Frontal cortex (tissue), 4 donors: ENCODE data around the gene PDE11A. TPM values are rescaled to one million over a fixed set of nuclear protein-coding genes. Genes with fewer than 3 reads are reported as not detected.
A peak's percentile ranks its signal among the peaks of the same experiment; 100 is the strongest.
"Not testable (repeated sequence)": the region's sequence is repeated elsewhere in the genome, so short reads cannot be mapped to it uniquely, and the experiment has no call there.

ENCODE experiments used
- DNase-seq, 2 donors: peaks; one replicate each; pipeline ENCODE4 v3.0.0; 2012; ENCODE audit warnings: low spot score in 2 of 2
- FAIRE-seq: peaks from 2 replicates; lab custom pipeline; 2012; peaks lifted over from hg19 to GRCh38; lab: Jason Lieb, UNC
- total RNA-seq: library from RNA; depleted of rRNA; stranded (reverse); fragments of >200 nt; gene quantifications from one replicate; pipeline ENCODE4 v1.2.3, GENCODE V29; 2014
- donor health status: control.
- donor health status: control.
- donor health status: control.

Gene PDE11A
- total RNA-seq, 1 donor from 2014 or later: 1.2 TPM

- DNase-seq: no peak
- no peak for FAIRE-seq
Measured at GRCh38 chr2:178076130-178076529, 3.6 kb upstream of the PDE11A start.

- FAIRE-seq (no peak), DNase-seq (no peak)
Measured at GRCh38 chr2:178075006-178075326, 2.4 kb upstream of the PDE11A start.

- FAIRE-seq (no peak), DNase-seq (no peak)
Measured at GRCh38 chr2:178074123-178075005, 1.8 kb upstream of the PDE11A start.

GRCh38 chr2:178072000-178072382 is 586 bp downstream of the PDE11A start:
- DNase-seq: no peak

GRCh38 chr2:178070824-178071223 is 1.8 kb downstream of the PDE11A start:
- no peak for FAIRE-seq
- no peak for DNase-seq

More at GRCh38 chr2:178072000-178072382, 586 bp downstream of the PDE11A start:
- FAIRE-seq: no peak

- FAIRE-seq (no peak), DNase-seq (no peak)
Measured at GRCh38 chr2:178069551-178069950, 3.0 kb downstream of the PDE11A start.

GRCh38 chr2:178068823-178069454 is 3.6 kb downstream of the PDE11A start:
- DNase-seq: no peak
- FAIRE-seq: no peak

DNA sequence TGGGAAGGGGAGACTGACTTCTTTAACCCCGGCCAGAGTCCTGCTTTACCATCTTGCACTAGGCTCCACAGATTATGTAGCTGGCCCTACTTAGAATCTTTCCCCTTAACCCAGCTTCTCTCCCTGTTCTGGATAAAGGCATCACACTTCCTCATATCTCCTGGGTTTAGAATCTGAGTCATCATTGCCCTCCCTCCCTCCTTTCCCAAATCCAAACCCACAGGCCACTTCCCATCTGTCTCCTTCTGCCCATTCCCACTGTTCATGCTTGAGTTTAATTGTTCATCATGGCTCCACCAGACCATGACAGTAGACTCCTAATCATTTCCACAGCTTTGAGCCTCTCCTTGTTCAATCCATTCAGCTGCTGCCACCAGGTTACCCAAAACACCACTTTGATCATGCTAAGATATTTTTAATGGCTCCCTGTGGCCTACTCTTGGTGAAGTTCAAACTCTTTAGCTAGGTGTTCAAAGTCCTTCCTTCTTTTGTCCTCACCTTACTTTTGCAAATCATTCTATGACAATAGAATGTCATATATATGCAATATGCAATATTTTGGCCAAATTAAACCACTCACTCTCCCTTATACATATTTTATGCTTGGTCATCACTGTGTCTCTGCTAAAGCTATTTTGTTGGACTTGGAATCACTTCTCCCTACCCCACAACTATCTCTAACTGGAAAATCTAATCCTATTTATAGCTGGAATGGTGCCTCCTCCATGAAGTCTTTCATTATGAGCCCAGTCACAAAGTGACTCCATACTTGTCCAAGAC is 5.5 kb downstream of the PDE11A start:
- no peak for FAIRE-seq
- DNase-seq: no peak

DNA sequence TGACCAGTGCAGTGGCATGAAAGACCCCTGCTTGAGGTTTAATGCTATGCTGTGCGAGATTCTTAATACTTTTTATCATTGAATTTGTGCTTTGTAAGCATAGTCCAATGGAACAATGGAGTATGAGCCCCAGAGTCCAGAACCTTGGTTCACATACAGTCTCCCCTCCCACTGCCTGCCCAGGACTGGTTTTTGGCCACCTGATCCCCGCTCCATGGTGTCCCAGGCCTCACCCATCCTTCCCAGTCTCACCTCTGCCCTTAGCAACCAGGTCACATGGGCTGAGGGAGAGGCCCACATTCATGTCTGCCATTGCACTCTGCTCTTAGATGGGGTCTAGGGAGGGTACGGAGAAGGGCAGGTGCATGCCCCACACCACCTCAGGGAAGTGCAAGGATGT is 6.3 kb downstream of the PDE11A start:
- no peak for DNase-seq

DNA sequence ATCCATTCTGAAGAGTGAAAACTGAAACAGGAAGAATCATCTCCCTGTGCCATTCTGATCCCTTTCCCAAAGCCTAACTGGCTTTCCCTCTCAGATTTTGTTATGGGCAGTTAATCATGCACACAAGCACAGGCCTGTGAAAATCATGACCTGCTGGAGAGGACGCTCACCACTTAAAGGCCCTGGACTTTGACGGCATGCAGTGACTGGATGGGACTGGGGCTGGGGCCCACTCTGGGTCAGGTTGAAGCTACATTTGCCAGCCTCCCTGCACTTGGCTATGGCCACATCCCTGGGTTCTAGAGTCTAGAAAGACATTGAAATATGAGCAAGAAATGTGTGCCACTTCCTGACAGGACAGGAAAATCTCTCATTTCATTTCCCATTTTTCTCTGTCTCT is 12.9 kb downstream of the PDE11A start:
- DNase-seq (no peak), FAIRE-seq (no peak)

More for the DNA sequence above, 6.3 kb downstream of the PDE11A start:
- FAIRE-seq: no peak

DNA sequence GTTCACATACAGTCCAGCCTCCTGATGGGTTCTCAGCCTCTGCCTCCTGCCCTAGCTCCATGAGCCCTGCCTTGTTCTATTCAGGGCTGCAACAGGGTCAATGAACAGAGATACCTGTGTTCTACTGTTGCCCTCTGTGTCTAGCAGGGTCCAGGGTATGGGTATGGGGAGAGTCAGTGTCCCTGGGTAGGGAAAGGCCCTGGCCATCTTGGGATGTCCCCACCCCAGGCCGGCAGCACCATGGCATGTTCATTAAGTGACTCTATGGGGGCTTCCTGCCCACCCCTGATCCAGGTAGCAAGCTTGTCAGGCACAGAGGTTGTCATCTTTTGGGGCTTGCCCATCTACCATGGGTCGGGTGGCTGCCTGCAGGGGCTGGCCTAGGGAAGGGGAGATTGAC is 13.5 kb downstream of the PDE11A start:
- DNase-seq (no peak), FAIRE-seq (no peak)

- FAIRE-seq (no peak), DNase-seq (no peak)
Measured at GRCh38 chr2:178057179-178057680, 15.3 kb downstream of the PDE11A start.

DNA sequence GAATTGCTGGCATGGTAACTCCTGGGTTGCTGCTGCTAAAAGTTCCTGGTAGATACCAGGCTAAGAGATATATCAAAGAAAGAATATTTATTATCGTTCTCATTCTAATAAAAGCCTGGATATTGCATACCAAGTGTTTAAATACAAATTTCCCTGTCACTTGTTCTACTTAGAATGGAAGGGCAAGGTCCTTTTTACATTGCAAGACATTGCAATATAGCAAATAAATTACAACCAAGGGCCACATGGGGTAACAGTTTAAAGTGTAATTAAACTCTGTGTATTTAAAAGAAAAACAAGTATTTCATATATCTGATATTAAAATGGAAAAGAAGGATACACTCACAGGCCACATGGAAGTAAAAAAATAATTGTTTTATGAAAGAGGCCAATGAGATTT is 16.2 kb downstream of the PDE11A start:
- DNase-seq: no peak
- no peak for FAIRE-seq

DNA sequence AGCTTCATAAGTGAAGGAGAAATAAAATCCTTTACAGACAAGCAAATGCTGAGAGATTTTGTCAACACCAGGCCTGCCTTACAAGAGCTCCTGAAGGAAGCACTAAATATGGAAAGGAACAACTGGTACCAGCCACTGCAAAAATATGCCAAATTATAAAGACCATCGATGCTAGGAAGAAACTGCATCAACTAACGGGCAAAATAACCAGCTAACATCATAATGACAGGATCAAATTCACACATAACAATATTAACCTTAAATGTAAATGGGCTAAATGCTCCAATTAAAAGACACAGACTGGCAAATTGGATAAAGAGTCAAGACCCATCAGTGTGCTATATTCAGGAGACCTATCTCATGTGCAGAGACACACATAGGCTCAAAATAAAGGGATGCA is 21.3 kb downstream of the PDE11A start:
- DNase-seq, FAIRE-seq: not testable (repeated sequence)

DNA sequence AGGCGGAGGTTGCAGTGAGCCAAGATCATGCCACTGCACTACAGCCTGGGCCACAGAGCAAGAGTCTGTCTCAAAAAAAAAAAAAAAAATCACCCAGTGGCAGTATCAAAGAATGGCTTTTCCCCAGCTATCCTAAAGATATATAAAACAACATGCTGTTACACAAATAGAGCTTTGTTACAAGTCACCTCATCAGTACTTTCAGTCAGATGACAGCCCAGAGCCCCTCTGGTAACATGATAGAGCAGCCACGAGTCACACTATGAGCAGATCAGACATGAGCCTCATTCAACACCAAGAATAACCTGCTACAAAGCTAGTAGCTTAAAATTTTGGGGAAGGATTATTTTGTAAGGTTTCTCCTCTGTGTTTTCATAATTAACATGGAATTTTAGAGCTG is 25.2 kb downstream of the PDE11A start:
- FAIRE-seq: no peak

DNA sequence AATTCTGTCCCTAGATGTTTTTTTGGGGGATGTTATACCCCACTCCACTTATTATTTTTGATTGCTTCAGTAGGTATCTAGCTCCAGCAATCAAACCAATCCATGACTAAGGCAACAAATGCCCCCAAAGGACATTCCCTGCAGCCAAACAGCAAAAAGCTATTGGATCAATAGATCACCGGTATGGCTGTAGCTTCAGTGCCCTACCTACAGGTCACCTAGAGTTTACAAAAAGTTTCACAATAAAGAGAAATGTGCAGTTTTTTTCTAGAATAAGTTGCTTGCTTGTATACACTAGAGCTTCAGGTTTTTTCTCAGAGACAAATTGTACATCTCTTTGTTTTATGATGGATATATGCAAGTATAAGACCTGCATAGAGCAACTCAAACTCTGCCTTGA is 27.7 kb downstream of the PDE11A start:
- no peak for DNase-seq
- FAIRE-seq: no peak

More for the DNA sequence above, 25.2 kb downstream of the PDE11A start:
- no peak for DNase-seq

DNA sequence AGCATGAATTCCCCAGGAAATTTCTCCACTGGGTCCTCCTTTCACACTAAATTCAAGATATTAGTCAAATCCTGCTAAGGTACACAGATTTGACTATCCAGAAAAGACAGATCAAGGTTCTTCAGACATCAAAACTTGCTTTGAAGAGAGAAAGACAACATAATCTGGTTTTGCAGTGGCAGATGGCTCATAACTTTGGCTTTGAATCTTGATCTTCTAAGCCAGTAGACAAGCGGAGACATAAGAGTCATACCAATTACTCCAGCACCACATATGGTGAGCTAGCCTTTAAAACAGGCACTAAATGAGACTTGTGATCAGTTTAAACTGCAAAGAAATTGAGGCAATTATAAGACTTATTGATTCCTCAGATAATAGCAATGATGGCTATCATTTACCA is 29.3 kb downstream of the PDE11A start:
- FAIRE-seq (no peak), DNase-seq (no peak)

- not testable (repeated sequence) for DNase-seq, FAIRE-seq
Measured at GRCh38 chr2:178033583-178033982, 39.0 kb downstream of the PDE11A start.

- FAIRE-seq (peak; percentile 84), DNase-seq (no peak)
Measured at GRCh38 chr2:178029342-178029741, 43.2 kb downstream of the PDE11A start.

DNA sequence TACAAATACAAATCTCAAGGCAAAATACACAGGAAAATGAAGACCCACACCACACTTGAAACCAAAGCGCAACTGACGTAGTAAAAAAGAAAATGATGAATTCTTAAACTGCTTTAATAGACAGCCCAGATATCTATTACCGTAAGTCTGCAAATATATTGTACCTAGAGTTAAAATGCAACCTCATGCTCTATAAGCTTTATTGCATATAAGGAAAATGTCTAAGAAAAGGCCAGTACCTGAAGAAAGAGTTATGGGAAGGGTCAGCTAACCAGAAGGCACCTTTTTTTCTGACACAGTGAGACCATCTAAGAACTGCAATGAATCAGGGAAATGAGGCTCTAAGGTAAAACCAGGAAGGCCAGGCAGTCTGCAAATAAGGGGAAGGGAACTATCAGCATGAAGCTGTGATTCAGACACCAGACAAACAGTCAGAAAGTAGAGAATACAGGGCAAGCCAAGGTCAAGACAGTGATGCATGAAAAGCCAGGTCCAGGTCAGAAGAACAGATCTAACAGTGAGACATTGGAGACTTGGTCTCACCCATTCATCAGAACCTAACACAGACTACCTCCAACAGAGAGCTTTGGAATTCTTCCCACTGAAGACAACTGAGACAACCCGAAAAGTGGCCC is 46.9 kb downstream of the PDE11A start:
- DNase-seq: no peak
- no peak for FAIRE-seq
